HG03565 (cell line): ENCODE data around the gene NEUROG1.

ENCODE experiments used
- ATAC-seq: cut with Tn5 transposase; IDR thresholded peaks from one replicate; pipeline ENCODE4 v1.9.1; 2021; ENCODE audit warnings: mild to moderate bottlenecking, moderate library complexity; ENCODE audit not compliant: unreplicated experiment

The NEUROG1 gene

DNA sequence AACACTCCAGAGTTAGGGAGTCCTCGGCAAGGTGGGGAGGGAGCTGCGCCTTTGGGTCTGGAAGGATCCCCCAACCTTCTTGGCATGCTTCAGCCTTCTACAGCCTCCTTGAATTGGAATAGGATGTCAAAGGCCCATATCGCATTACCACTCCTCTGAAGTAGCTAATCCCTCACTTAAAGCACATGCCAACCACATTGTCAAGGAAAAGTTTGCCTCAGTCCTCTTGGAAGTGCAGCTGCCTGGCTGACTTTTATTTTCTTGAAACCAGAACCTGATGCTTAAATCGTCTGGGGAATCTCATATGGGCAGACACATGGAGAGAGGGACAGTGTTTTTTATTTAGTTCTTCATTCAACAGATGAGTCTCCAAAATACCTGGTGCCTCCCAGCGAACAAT is 28.6 kb upstream of the NEUROG1 start:
- ATAC-seq = no peak

GRCh38 chr5:135561266-135561665 is 25.5 kb upstream of the NEUROG1 start:
- ATAC-seq = no peak

GRCh38 chr5:135560858-135561257 is 25.1 kb upstream of the NEUROG1 start:
- peak; percentile 93 for ATAC-seq

GRCh38 chr5:135559354-135559753 is 23.6 kb upstream of the NEUROG1 start:
- ATAC-seq = no peak

- no peak for ATAC-seq
These were observed 21.5 kb upstream of the NEUROG1 start for GRCh38 chr5:135557076-135557838.

DNA sequence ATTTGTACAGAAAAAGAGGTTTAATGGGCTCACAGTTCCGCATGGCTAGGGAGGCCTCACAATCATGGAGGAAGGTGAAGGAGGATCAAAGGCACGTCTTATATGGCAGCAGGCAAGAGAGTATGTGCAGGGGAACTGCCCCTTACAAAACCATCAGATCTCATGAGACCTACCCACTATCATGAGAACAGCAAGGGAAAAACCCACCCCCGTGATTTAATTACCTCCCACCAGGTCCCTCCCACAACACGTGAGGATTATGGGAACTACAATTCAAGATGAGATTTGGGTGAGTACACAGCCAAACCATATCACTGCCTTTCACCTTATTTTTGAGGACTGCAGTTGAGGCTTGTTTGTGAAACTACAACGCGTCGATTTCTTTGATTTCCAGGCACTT is 20.9 kb upstream of the NEUROG1 start:
- no peak for ATAC-seq

DNA sequence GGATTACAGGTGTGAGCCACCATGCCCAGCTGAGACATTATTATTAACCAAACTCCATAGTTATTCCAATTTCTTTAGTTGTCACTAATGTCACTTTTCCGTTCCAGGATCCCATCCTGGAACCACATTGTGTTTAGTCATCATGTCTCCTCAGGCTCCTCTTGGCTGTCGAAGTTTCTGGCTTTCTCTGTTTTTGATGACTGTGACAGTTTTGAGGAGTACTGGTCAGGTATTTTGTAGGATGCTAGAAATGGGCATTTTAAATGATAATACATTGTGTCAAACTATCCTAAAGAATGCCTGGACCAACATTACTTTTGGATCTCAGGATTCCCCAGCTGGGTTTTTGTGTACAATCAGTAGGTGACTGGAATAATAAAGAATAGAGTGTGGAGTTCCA is 19.8 kb upstream of the NEUROG1 start:
- ATAC-seq = no peak

DNA sequence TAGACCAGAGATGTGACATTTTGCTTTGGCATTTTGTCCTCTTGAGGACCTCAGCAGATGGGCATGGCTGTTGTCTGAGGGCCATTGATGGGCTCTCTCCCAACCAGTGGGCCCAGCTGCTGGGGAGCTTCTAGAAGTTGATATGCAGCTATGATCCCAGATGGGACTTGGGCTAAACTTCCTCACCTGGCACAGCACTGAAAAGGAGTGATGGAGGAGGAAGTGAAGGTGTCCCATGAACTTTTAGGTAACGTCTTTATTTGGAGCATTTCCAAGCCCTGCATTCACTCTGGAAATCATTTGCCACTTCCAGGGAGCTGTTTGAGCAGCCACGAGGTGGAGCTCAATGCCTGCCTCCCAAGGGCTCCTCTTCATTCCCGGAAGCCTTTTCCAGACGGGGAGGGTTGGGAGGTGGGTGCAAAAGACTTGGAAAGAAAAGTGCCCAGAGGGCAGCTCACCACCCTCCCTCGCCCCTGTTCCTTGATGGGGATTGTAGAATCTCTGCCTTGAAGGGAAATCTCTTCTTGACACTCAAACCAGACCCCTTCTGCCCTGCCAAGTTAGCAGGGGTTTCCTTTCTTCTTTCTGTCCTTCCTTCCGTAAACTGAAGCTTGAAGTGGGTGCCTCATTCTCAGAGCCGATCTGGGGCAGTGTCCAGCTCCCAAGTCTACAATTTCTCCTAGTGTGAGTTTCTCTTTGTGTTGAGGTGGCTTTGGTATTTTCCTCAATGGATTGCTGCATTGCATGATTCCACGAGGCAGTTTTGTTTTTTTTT is 18.1 kb upstream of the NEUROG1 start:
- no peak for ATAC-seq

DNA sequence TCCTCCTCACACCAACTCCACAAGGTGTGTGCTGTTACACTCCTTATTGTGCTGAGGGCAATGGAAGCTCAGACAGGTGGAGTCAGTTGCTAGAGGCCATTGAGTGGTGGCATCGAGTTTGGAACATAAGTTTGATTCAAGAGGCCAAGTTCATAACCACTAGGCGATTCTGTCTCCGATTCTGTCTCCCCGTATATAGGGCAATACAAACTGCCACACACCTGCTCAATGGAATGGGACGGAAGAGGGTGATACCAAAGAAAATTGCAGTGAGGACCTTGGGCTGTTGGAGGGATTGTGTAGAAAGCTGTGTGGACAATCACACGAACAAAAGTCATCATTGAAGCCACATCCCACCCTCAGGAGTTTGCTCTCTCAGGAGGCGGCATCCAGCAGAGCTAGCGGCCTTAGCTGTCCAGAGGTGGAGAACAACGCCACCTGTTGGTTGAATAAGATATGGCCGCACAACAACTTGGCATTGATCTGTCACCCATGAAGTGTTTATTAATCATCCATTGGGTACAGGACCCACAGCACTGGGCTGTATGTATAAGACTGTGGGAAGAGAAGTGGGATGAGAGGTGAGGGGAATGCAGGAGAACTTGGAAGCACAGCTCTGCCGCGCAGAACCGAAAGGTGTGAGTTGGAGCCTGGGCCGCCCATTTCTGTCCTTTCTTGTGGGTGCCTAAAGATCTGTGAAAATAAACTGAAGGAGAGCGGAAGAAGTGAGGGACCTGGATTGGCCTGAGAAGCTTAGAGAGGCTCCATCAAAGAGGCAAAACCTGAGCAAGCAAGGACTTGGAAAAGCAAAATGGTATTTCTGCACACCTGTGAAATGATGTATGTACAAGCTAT is 16.1 kb upstream of the NEUROG1 start:
- ATAC-seq = no peak

GRCh38 chr5:135549413-135549812 is 13.6 kb upstream of the NEUROG1 start:
- ATAC-seq = no peak

GRCh38 chr5:135547590-135548254 is 12.0 kb upstream of the NEUROG1 start:
- no peak for ATAC-seq

GRCh38 chr5:135546912-135547311 is 11.1 kb upstream of the NEUROG1 start:
- no peak for ATAC-seq

DNA sequence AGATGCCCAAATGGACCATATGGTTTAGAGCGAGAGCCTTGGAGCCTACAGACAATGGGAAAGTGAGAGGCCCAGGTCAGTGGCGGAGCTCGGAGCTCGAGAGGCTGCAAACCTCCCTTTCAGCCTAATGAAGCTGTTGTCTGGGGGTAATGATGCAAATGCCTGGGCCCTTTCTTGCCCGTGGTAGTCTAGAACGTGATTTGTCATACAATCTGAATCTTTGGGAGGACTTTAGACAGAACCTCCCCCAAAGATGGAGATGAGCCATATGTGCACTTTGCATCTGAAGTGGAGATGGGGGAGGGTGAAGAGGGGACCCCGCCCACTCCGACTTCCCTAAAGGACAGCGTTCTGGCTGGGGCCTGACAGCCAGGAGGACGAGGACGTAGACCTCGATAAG is 10.3 kb upstream of the NEUROG1 start:
- no peak for ATAC-seq

DNA sequence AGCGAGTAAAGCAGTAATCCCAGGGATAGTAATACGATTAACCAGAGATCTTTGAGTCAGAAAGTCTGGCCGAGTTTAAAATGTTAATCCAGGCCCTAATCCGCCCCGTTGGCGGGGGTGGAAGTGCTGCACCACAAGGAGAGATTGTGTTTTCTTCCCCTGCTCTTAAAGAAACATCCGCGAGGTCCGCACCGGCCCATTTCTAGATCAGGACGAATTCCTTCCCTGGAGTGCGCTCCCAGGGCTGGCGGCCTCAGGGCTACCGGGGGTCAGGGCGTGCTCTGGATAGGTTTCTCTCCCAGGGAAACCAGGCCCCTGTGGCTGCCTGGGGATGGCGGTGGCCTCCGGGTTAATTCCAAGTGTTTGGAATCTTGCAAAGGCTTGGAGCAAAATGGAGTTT is 9.3 kb upstream of the NEUROG1 start:
- no peak for ATAC-seq

GRCh38 chr5:135543485-135544304 is 7.9 kb upstream of the NEUROG1 start:
- ATAC-seq = no peak

DNA sequence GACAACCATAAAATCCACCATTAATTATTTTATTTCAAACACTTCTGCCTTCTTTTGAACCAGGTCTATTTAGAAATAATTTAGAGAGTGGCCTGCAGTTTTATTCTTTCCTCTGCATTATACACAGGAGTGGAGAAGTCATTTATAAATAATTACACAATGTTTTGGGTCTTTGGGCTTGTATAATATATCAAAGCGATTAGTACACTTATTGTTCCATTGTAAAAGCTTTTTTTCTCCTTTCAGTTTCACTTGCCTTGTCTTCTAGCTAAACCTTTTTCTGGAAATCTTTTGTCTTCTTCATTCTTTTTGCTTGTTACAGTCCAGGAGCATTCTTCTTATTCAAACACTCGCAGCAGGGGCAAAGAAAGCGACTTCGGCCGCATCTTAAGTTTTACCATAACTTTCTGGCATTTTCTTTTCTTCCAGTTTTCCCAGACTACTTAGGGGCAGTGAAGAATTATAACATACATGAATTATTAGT is 7.3 kb upstream of the NEUROG1 start:
- ATAC-seq = no peak

GRCh38 chr5:135541807-135542502 is 6.2 kb upstream of the NEUROG1 start:
- ATAC-seq = no peak

DNA sequence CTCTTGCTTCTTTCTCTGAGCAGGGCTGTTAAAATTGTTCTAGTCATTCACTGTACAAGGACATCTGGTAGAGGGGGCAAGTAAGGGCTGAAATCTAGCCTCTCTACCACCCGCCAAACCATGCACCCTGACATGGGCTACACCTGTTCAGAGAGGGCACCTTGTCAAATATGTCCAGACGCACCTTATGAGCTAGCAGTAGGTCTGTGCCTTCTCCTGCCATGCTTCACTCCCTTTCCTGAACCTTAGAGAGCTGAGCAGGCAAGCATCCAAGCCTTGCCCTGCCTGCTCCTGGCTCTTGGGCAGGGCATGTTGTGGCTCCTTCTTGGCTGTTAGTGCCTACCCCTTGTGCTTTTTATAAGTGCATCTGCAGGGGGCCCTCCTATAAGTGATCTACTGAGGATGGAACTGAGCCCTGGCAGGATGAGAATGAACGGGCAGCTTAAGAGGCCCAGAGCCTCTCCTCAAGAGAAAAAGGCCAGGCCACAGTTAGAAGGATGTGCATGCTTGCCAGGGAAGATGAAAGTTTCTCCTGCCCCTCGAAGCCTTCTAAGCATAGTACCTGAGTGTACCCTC is 3.8 kb upstream of the NEUROG1 start:
- ATAC-seq = no peak

DNA sequence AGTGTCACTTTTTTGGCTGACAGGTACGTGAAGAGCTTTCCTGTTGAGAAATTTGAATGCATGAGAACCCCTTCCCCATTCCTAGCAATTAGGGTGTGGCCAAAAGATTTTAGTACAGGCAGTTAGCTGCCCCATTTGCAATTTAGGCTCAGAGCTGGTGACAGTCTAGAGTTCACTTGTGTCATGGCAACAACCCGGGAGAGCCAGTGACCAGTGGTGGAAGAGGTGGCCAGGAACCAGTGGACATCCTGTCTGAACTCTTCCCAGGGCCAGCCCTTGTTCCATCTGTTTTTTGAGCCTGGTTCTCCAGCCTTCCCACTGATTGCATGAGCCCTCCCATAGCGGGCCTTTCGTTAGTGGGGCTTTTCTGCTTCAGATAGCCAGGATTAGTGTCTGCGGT is 2.5 kb upstream of the NEUROG1 start:
- ATAC-seq = no peak
